T-helper 2 cell treated with Interferon-gamma antibody and Interleukin-4, amounts not matched to agents 100 ng/mL and 5 ng/mL, for 36 hours (primary cell): ENCODE measurements around the gene RHBG. TPM values are rescaled to one million over a fixed set of nuclear protein-coding genes. Genes with fewer than 3 reads are reported as not detected.

Experiments
- intact Hi-C: fragments of 100-400 bp; cut with micrococcal nuclease; formaldehyde crosslinking; loops from one replicate; pipeline ENCODE4 v1.15.1; 2023
- total RNA-seq: library from RNA; stranded (reverse); gene quantifications from 2 replicates; pipeline ENCODE4 v1.2.3, GENCODE V29; 2022

Gene RHBG
- total RNA-seq, 1 donor from 2014 or later = not detected

GRCh38 chr1:156422602-156423091, 53.6 kb downstream of the RHBG start:
- intact Hi-C loops = no loop called here

- intact Hi-C loops = no loop called here
Observed at GRCh38 chr1:156423422-156424352, 54.7 kb downstream of the RHBG start.

- intact Hi-C loops = no loop called here
Observed at GRCh38 chr1:156424806-156425432, 55.9 kb downstream of the RHBG start.

GRCh38 chr1:156425943-156426342, 56.9 kb downstream of the RHBG start:
- intact Hi-C loops = no loop called here

GRCh38 chr1:156427957-156428356, 58.9 kb downstream of the RHBG start:
- intact Hi-C loops = no loop called here

GRCh38 chr1:156428746-156429288, 59.8 kb downstream of the RHBG start:
- intact Hi-C loops = no loop called here

GRCh38 chr1:156429313-156430060, 60.5 kb downstream of the RHBG start:
- intact Hi-C loops = no loop called here

- intact Hi-C loops = no loop called here
Observed at GRCh38 chr1:156430303-156430702, 61.3 kb downstream of the RHBG start.

GRCh38 chr1:156430866-156431265, 61.9 kb downstream of the RHBG start:
- intact Hi-C loops = no loop called here

- intact Hi-C loops = no loop called here
Observed at GRCh38 chr1:156431366-156431765, 62.4 kb downstream of the RHBG start.

- intact Hi-C loops = no loop called here
Observed at GRCh38 chr1:156431769-156432668, 63.0 kb downstream of the RHBG start.

- intact Hi-C loops = no loop called here
Observed at GRCh38 chr1:156432669-156433018, 63.6 kb downstream of the RHBG start.

- intact Hi-C loops = no loop called here
Observed at GRCh38 chr1:156433032-156433431, 64.0 kb downstream of the RHBG start.

- intact Hi-C loops = loop anchor here (2.0 kb wide), 1 partner anchor 13 kb away; no protein-coding TSS in a partner anchor
Observed at GRCh38 chr1:156433602-156434001, 64.6 kb downstream of the RHBG start.

Other genes with a start within 250 kb of the RHBG start
- gene SEMA4A, start 215.6 kb upstream of the RHBG start, total RNA-seq = 10.5 and 12.4 TPM in 2 replicates
- gene SLC25A44, start 175.1 kb upstream of the RHBG start, total RNA-seq = 32.2 and 34.3 TPM in 2 replicates
- gene PMF1, start 156.2 kb upstream of the RHBG start, total RNA-seq = 84.0 and 84.1 TPM in 2 replicates
- 2.0 and 2.9 TPM in 2 replicates for gene BGLAP, start 127.0 kb upstream of the RHBG start, total RNA-seq
- gene PAQR6, start 121.2 kb upstream of the RHBG start, total RNA-seq = 8.0 and 8.6 TPM in 2 replicates
- 69.2 and 73.1 TPM in 2 replicates for gene SMG5, start 86.4 kb upstream of the RHBG start, total RNA-seq
- 9.4 TPM in 2 replicates for gene TMEM79, start 84.9 kb upstream of the RHBG start, total RNA-seq
- 28.9 and 31.3 TPM in 2 replicates for gene GLMP, start 73.5 kb upstream of the RHBG start, total RNA-seq
- gene VHLL, start 69.9 kb upstream of the RHBG start, total RNA-seq = 0.30 and 0.34 TPM in 2 replicates
- gene CCT3, start 30.9 kb upstream of the RHBG start, total RNA-seq = 307 and 319 TPM in 2 replicates
- gene TSACC, start 30.7 kb upstream of the RHBG start, total RNA-seq = 0.50 TPM in 1 of 2 replicates, not detected in the other
- 29.7 and 34.2 TPM in 2 replicates for gene MEF2D, start 131.6 kb downstream of the RHBG start, total RNA-seq
- 16.1 and 16.4 TPM in 2 replicates for gene IQGAP3, start 203.4 kb downstream of the RHBG start, total RNA-seq
- 1.2 and 2.3 TPM in 2 replicates for gene TTC24, start 210.5 kb downstream of the RHBG start, total RNA-seq
- 59.9 and 64.5 TPM in 2 replicates for gene NAXE, start 222.6 kb downstream of the RHBG start, total RNA-seq
- gene GPATCH4, start 232.3 kb downstream of the RHBG start, total RNA-seq = 50.4 and 53.5 TPM in 2 replicates